Colonic mucosa (tissue), 4 donors: Measurements from ENCODE around the gene ANKRD37. TPM values are rescaled to one million over a fixed set of nuclear protein-coding genes. Genes with fewer than 3 reads are reported as not detected.

Source experiments
- DNase-seq: peaks from one replicate; pipeline ENCODE4 v3.0.0-alpha.2; 2020
- H3K27ac ChIP-seq: fragments of 200-600 bp; one replicate; pipeline ENCODE4 v1.8.0; 2021
- H3K27me3 ChIP-seq: fragments of 200-600 bp; one replicate; pipeline ENCODE4 v1.8.0; 2021
- H3K36me3 ChIP-seq: fragments of 200-600 bp; one replicate; pipeline ENCODE4 v1.8.0; 2021
- H3K4me1 ChIP-seq: fragments of 200-600 bp; one replicate; pipeline ENCODE4 v1.8.0; 2021; ENCODE audit warnings: mild to moderate bottlenecking
- H3K4me3 ChIP-seq: fragments of 200-600 bp; one replicate; pipeline ENCODE4 v1.8.0; 2021
- H3K9ac ChIP-seq, 2 donors: one replicate each; pipeline ENCODE4 v1.7.0; 2013; ENCODE audit warnings: control low read depth in 2 of 2, low read depth in 2 of 2, low read length in 2 of 2
- H3K9me3 ChIP-seq: fragments of 200-600 bp; one replicate; pipeline ENCODE4 v1.8.0; 2021
- intact Hi-C: fragments of 100-400 bp; cut with DNase I; formaldehyde crosslinking; loops from one replicate; pipeline ENCODE4 v1.14.1; 2022
- total RNA-seq, 2 donors: library from RNA; stranded (reverse); fragmentation: NEBNext Ultra II Directional in 1 of 2; extraction: Animal tissue kit (Norgen Biotek cat#: 25700) in 1 of 2; gene quantifications; one replicate each; pipeline ENCODE4 v1.2.1, GENCODE V29; 2021
- TF ChIP-seq, protein P1 (sequence below): fragments of 200-600 bp; IDR thresholded peaks from one replicate; pipeline ENCODE4 v1.8.0; 2022; ENCODE audit warnings: antibody characterized with exemption, mild to moderate bottlenecking
- donor health status: healthy.
- donor health status: DM: no; HTN: no; CAD: no.
- donor health status: DM: no; HTN: no; CAD: no.

The ANKRD37 gene
- total RNA-seq, 2 donors from 2014 or later, result 12.7 to 17.3 TPM

DNA sequence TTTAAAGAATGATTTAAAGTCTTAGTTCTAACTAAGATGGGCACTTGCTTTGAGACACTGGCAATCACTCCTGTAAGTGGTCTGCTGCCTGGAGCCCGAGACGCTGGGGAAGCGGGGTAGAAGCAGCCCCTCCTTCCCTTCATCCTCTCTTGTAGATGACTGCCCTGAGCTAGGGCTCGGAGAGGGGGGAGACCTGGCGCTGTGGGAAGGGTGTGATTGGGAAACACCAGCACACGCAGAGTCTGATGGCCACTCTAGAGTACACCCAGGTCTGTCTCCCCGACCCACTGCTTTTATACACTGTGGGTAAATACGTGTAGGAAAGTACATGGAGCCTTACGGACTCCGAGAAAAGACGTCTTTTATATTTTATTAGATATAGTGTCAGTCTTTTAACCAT, 24.9 kb upstream of the ANKRD37 start:
- no peak overlapping the region for H3K9ac ChIP-seq
- TF ChIP-seq, protein P1, sequence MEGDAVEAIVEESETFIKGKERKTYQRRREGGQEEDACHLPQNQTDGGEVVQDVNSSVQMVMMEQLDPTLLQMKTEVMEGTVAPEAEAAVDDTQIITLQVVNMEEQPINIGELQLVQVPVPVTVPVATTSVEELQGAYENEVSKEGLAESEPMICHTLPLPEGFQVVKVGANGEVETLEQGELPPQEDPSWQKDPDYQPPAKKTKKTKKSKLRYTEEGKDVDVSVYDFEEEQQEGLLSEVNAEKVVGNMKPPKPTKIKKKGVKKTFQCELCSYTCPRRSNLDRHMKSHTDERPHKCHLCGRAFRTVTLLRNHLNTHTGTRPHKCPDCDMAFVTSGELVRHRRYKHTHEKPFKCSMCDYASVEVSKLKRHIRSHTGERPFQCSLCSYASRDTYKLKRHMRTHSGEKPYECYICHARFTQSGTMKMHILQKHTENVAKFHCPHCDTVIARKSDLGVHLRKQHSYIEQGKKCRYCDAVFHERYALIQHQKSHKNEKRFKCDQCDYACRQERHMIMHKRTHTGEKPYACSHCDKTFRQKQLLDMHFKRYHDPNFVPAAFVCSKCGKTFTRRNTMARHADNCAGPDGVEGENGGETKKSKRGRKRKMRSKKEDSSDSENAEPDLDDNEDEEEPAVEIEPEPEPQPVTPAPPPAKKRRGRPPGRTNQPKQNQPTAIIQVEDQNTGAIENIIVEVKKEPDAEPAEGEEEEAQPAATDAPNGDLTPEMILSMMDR, result no peak
- H3K27me3 ChIP-seq, result no peaks in the 10 kb centered on the region
- no peaks in the 10 kb centered on the region for H3K36me3 ChIP-seq
- H3K4me3 ChIP-seq, result no peak overlapping the region
- H3K9me3 ChIP-seq, result no peaks in the 10 kb centered on the region
- no peaks in the 10 kb centered on the region for H3K4me1 ChIP-seq
- DNase-seq, result no peak
- H3K27ac ChIP-seq, result no peak overlapping the region
- intact Hi-C loops, result no loop called here

GRCh38 chr4:185374027-185374426, 22.6 kb upstream of the ANKRD37 start:
- Histone ChIP-seq H3K27me3 (no peaks in the 10 kb centered on the region), H3K4me1 (no peaks in the 10 kb centered on the region), H3K27ac (no peak overlapping the region), H3K9ac (no peak overlapping the region), H3K9me3 (no peaks in the 10 kb centered on the region), H3K36me3 (no peaks in the 10 kb centered on the region), H3K4me3 (no peak overlapping the region)
- TF ChIP-seq, protein P1, result no peak
- DNase-seq, result no peak
- intact Hi-C loops, result no loop called here

DNA sequence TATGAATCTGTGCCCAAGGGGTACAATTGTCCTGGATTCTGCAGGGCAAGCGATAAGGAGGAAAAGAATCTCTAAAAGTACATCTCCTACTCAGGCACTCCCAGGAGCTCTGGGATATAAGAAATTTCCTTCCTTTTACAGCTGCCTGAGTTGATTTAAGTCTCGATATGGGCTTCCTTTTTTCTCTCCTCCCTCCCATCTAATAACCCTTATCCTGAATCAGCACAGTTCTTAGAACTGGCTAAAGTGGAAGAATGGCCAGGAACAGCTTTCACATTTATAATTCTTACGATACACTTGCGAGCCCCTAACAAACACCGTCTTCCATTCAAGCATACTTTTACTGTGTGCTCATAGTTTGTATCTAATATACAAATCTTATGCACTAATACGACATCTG, 22.1 kb upstream of the ANKRD37 start:
- Histone ChIP-seq H3K4me1 (no peaks in the 10 kb centered on the region), H3K36me3 (no peaks in the 10 kb centered on the region), H3K9ac (no peak overlapping the region), H3K4me3 (no peak overlapping the region), H3K27ac (no peak overlapping the region), H3K27me3 (no peaks in the 10 kb centered on the region), H3K9me3 (no peaks in the 10 kb centered on the region)
- DNase-seq, result no peak
- intact Hi-C loops, result no loop called here
- TF ChIP-seq, protein P1, result no peak

DNA sequence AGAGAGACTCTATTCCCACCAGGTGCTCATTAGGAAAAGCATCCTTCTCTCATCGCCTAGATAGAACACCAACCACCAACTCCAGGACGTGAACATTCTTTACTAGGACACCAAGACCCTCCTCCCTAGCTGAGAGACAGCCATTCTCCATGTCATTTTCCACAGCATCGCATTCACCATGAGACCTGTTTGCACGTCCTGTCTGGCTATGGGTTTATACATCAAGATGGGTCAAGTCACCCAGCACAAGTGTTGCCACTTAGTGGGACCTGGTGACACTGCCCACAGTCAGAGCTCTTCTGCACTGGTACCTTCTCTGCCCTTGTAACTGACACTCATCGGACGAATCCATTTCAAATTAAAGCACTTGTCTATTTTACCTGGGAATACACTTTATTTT, 18.4 kb upstream of the ANKRD37 start:
- TF ChIP-seq, protein P1, result no peak
- Histone ChIP-seq H3K27ac (no peak overlapping the region), H3K27me3 (no peaks in the 10 kb centered on the region), H3K9ac (no peak overlapping the region), H3K4me1 (no peaks in the 10 kb centered on the region), H3K36me3 (no peaks in the 10 kb centered on the region), H3K4me3 (no peak overlapping the region), H3K9me3 (no peaks in the 10 kb centered on the region)
- no peak for DNase-seq
- intact Hi-C loops, result no loop called here

DNA sequence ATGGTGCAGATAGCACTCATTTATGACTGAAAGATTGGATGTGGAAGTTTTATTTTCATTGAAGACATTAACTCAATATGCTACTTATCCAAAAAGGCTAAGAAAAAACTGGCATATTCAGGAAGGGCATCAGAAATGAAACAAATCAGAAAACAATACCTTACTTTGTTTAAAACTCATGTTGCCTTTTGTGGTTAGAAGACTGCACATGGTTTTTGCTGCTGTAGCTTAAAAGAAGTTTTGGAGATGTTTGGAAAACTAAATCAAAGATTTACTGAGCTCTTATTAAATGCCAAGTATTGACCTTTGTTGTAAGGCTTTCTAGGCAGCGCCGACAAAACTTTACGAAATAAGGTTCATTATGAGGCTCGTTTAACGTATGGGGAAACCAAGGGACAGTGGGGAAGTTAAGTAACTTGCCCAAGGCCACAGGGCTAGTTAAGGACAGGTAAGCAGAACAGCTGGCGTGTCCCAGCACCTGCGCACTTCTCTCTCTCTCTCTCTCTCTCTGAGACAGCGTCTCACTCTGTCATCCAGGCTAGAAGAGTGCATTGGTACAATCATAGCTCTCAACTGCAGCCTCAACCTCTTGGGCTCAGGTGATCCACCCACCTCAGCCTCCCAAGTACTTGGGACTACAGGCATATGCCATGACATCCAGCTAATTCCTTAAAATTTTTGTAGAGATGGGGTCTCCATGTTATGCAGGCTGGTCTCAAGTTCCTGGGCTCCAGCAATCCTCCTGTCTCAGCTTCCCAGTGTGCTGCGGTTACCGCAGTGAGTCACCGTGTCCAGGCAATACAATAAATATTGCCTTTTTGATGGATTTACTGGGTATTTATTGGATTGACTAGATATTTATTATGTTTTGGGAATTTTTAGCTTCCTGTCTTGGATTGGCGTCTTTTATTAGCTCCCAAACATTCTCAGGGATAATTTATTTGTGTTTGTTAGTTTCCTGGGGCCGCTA, 17.0 kb upstream of the ANKRD37 start:
- intact Hi-C loops, result no loop called here
- Histone ChIP-seq H3K27ac (no peak overlapping the region), H3K27me3 (no peaks in the 10 kb centered on the region), H3K9ac (no peak overlapping the region), H3K9me3 (no peaks in the 10 kb centered on the region), H3K4me3 (no peak overlapping the region), H3K36me3 (no peaks in the 10 kb centered on the region), H3K4me1 (no peaks in the 10 kb centered on the region)
- TF ChIP-seq, protein P1, result no peak
- no peak for DNase-seq
